SK-N-MC (cell line): ENCODE data around the gene EPHB4.

ENCODE experiments used
- EZH2 ChIP-seq: fragments of 200-600 bp; sonication (generic); IDR thresholded peaks from one replicate; pipeline ENCODE4 v1.6.1; 2017; ENCODE audit warnings: antibody characterized with exemption
- POLR2AphosphoS5 ChIP-seq: IDR thresholded peaks from 2 replicates; pipeline ENCODE4 v1.6.1; 2012; ENCODE audit warnings: mild to moderate bottlenecking, low read depth, low read length, borderline replicate concordance

GRCh38 chr7:100836812-100837098 lies 9.4 kb upstream of the EPHB4 start:
- TF ChIP-seq EZH2 (no peak), POLR2AphosphoS5 (0 out of 2 replicates have a peak, but pooled peaks have one; percentile 22)
